ENCODE data around the gene RAB11A. TPM values are rescaled to one million over a fixed set of nuclear protein-coding genes. Genes with fewer than 3 reads are reported as not detected.

RAB11A gene
- total RNA-seq, 1 experiment from 2014 or later, result 253 TPM

DNA sequence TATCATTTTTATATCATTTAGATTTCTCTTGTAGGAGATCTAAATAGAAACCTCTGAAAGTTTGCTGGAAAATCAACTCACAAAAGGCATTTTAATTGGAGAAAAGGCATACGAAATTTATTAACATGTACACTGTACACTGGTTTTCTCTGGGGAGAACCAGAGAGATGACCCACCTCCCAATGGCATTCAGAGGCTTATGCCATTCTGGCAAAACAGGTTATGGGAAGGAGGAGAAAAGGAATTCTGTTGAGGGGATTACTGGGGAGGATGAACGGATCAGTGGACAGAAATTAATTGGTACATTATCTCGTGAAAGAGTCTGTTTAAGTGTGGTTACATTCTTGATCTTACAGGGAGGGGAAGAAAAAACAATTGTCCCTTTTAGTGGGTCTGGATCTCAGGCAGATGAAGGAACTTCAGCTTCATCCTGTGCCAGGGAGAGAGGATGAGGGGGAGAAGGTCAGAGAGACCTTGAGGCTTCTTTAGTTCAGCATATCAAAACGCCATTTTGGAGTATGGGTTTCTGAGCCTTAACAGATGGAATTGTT lies 16.5 kb downstream of the RAB11A start:
- no peak for DNase-seq (ENCODE audit: low spot score)

DNA sequence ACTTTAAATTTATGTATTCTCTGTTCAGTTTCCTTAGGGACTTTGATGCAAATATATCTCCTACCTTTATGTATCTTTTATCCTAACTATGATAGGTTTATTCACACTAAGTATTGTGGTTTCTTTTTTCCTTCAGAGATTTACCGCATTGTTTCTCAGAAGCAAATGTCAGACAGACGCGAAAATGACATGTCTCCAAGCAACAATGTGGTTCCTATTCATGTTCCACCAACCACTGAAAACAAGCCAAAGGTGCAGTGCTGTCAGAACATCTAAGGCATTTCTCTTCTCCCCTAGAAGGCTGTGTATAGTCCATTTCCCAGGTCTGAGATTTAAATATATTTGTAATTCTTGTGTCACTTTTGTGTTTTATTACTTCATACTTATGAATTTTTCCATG lies 18.3 kb downstream of the RAB11A start:
- no peak for DNase-seq (ENCODE audit: low spot score)

DNA sequence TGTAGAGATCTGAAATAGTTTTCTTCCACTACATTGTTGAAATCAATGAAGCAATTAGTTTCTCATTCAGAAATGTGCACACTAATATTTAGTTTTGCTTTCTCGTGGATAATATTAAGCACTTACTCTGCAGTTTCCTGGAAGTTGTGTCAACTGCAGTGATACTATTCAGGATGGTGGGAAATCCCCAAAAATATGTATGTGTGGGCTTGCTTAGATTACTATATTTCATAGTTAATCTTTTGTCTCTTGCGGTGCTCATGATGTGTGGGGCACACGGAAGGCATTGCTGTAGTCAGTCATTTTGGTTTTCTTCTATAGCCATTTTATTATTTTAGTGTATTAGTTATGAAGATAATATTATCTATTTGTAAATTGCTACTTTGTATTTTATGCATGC lies 19.7 kb downstream of the RAB11A start:
- DNase-seq (ENCODE audit: low spot score), result no peak

DNA sequence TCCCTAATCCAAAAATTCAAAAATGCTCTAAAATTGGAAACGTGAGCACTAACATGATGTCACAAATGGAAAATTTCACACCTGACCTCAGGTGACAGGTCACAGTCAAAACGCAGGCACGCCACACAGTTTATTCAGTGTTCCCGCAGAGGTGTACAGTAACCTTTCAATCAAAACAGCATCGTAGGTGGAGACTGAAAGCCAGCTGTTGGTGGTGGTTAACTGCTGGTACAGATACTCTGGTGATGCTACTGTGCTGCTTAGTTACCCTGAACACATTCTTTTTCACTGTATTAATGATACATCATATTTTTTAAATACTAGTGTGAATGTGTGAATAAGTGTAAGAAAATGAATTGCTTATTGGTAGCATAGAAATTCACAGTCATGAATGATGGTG lies 23.8 kb downstream of the RAB11A start:
- no peak for DNase-seq (ENCODE audit: low spot score)

DNA sequence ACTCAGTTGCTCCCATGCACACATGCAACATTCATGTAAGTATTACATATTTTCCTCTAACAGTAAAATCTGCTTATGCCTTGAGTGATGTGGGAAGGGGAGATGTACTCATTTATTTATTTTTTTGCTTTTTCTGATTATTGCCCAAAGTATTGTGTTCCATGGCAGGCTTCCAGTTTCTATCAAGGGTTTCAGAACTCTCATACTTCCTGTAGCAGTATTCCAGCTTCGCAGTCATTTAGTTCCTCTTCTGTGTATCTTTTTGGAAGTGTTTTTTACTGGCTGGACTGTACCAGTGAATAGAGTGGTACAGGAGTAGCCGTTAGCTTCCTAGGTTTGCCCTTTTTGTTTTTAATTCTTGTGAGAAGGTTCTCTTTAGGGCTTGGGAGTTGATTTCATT lies 26.9 kb downstream of the RAB11A start:
- DNase-seq (ENCODE audit: low spot score), result no peak

DNA sequence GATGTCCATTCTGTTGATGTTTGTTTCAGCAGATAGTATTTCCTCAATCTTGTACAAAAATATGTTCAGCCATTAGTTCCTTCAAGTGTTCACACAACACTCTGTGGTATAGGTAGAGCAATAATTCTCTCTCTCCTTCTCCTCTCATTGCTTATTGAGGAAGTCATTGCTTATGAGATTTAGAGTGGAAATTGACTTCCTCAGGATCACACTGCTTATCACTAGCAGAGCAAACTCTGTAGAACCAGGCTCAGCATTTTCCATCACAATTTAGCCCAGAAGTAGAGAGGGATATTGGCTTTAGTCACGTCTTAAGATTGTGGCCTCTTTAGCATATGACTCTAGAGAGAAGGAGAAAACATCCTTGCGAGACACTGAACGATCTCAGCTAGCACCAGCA lies 31.2 kb downstream of the RAB11A start:
- no peak for DNase-seq (ENCODE audit: low spot score)

DNA sequence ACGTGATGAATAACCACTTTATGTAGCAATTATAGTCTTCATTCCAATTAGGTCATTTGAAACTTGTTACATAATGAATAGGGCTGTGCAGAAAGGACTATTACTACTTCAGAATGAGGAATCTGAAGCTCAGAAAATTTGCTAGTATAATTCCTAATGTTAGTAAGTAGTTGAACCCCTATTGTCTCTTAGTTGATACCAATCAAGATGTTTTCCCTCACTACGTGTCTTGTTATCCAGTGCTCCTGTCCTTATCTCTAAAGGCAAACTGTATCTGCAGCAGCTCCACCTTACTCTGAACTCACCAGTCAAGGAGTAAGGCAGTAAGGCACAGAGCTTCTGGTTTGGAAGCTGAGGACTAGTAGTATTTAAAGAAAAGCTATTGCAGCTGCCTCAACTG lies 32.0 kb downstream of the RAB11A start:
- no peak for DNase-seq (ENCODE audit: low spot score)

DNA sequence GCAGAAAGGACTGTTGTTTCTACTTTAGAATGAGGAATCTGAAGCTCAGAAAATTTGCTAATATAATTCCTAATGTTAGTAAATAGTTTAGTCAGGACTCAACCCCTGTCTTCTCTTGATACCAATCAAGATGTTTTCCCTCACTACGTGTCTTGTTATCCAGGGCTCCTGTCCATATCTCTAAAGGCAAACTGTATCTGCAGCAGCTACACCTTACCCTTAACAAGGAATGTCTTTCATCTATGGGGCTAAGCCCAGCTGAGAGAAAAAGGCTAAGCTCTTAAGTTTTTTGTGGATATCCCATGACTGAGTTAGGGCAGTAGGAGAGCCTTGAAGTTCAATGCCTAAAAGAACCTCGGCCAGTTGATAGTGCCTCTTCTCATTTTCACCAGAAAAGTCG lies 32.5 kb downstream of the RAB11A start:
- DNase-seq (ENCODE audit: low spot score), result no peak

DNA sequence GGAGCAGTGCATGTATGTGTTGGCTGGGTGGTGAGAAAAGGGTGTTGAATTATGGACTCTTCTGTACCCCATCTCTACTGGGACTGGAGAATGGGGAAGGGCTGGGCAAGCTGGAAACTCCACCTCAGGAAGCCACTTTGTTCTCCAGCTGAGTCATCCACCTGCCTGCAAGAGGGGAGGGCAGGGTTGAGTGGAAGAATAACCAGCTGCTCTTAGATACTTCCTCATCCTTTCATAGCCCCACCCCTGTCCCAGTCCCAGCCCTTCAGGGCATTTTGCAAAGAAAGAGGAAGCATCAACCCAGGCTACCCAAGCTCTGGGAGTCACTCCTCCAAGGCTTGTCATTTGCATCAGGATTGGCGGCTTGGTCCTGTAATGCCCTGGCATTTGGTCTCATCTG lies 33.1 kb downstream of the RAB11A start:
- DNase-seq (ENCODE audit: low spot score), result peak; percentile 41

DNA sequence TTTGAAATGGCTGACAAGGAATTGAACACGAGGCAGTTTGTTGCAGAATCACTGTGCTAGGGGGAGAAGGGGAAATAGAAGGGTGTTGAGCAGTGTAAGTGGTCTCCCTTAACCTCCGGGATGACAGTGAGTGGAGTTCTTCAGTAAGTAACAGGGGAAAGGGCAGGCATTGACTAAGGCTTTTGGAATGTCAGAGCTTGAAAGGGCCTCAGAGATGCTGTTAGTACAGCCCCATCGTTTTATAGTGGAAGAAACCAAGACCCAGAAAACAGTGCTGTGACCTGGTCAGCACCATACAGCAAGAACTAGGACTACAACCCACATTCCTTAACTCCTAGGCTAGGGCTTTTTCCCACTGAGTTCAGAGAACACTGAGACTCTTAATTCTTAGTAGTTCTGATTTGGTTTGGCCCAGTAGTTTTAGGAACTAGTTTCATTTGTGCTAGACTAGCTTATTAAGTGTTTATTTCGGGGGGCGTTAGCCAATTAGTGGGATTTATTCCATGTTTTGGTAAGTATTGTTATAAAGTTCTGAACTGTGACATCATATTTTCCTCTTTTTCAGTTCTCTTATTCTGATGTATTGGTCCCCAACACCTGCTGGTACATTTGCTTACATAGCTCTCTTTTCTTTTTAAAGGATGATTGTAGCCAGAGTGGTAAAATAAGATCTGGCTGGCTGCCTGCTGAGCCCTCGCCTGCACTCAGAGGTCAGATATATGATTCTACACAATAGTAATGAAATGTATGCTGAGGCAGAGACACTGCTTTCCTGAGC lies 34.2 kb downstream of the RAB11A start:
- no peak for DNase-seq (ENCODE audit: low spot score)

DNA sequence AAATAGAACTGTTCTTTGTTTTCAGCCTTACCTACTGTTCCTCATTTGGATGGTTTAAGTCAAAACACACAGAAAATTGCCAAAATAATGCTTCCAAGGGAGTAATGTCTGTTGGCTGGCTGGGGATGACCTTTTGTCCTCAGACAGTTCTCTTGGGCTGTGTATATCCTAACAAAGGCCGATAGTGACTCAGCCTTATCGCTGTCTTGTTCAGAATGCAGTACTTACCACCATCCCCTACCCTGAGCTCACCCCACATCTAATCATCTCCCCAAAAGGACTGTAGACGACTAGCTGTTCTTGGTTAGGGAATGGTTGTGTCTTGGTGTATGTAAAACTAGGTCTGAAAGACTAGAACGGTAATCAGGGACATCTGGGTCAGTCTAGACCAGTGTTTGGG lies 35.0 kb downstream of the RAB11A start:
- no peak for DNase-seq (ENCODE audit: low spot score)

DNA sequence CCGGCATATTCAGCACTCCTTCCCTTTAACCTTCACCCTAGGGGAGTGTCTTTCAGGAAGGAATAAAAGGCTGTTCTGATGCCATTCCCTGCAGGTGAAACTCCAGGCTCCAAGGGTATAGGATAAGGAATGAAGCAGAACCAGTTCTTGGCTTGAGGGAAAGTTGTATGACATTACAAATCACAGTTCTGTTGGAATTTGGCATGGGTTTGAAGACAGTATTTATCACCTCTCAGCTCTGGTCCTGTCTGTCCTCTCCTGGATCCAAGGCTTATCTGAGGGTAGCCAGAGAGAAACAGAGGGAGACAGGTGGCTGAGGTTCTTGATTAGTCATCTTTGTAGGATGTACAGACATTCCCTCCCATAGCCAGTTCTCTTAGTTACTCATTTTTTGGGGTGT lies 37.1 kb downstream of the RAB11A start:
- DNase-seq (ENCODE audit: low spot score), result no peak

DNA sequence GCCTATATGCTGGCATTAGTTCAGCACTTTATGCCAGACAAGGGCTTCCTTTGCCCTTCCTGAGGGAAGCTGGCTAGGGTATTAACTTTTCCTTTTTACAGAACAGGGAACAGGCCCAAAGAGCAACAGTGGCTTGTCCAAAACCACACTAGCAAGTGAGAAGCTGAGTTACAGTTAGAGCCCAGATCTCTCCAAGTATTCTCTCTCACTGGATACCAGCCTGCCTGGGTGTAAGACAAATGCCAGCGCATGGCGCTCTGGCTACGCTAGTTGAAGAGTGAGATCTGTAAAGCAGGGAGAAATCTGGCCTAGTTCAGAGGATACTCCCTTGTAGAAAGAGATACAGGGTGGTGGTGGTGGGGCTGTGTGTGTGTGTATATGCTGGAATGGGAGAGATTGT lies 38.4 kb downstream of the RAB11A start:
- DNase-seq (ENCODE audit: low spot score), result no peak

DNA sequence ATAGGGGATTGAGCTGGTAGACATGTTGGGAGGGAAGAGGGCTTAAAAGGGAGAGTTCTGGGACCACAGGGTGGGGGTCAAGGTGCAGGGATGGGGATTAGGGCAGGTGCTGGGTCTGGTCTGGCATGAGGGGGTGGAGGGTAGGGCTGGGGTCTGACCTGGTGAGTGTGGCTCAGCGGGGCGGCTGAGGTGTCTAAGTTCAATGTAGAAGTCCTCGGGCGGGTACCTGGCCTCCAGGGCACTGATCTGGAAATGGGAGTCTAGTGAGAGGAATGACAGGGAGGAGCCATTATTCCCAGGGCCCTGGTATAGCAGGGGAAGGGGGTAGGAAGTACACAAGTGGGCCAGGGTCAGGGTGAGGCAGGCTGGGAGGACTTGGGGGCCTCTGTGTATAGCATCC lies 39.6 kb downstream of the RAB11A start:
- no peak for DNase-seq (ENCODE audit: low spot score)

DNA sequence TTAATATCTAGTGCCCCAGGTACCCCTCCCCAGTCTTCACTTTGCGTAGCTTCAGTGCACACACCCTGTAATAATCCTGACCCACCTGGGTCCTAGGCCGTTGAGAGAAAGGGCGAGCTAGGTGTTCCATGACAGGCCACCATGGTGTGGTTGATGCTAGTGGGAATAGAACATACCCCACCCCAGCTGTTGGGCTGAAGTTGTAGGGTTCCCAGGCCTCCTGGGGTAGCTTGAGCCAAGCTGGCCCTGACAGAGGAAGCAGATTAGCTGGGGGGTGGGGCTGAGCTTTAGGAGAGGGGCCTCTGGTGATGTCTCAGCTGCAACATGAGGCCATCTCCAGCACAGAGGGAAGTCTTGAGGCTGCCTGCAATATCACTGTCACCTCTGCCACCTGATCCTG lies 40.5 kb downstream of the RAB11A start:
- no peak for DNase-seq (ENCODE audit: low spot score)

DNA sequence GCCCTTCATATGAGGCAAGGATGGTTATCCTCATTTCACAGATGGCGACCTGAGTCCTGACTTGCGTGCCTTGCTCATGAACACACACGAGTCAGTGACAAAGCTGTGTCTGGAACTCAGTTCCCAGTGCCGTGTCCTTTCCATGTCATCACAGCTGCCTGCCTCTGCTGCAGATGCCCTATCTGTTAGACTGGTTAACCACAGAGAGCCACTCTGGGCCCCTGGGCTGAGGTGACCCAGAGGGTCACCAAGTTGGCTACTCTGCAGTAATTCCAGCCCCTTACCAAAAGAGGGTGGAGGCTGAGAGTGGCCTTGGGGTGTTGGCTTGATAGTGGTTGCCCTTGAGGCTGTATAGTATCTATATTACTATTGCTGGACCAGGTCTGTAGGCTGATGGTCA lies 41.0 kb downstream of the RAB11A start:
- no peak for DNase-seq (ENCODE audit: low spot score)

DNA sequence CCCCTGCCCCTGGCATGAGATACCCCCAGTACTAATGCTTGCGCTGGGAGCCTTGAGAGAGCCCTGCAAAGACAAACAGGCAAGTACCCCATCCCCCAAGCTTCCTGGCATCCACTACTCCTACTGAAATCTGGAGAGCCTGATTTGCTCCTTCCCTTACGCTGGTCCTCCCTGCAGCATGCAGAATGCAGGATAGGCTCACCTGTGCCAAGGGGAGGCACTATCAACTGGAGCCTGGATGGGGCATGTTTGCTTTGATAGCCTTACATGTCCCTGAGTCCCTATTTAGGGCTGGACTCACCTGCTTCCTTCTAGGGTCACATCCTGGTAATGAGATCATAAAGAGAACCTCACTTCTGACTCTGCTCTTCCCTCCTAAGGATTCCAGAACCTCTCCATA lies 42.9 kb downstream of the RAB11A start:
- no peak for DNase-seq (ENCODE audit: low spot score)

DNA sequence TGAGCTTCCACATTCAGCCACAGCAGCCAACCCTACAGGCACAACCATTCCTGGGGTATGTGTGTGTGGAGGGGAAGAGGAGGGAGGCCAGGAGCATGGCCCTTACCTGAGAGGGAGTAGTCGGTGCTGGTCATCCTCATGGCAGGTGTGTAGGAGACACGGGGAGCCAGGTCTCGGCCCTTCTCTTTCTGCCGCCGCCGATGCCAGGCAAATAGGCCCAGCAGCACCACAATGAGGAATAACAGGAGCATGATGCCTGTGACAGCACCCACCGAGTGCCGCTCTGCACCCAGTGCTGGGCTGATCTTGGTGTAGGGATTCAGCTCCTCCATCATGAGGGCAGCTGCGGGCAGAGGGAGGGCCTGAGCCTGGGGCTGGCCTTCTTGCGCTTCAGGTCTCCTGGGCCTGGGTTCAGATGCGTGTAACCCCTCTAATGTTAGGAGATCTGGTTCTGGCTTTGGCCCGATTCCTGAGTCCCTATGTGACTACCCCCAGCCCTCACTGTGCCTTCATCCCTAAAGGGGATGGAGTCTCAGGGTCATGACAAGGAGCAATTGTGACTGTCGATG lies 44.4 kb downstream of the RAB11A start:
- DNase-seq (ENCODE audit: low spot score), result no peak

DNA sequence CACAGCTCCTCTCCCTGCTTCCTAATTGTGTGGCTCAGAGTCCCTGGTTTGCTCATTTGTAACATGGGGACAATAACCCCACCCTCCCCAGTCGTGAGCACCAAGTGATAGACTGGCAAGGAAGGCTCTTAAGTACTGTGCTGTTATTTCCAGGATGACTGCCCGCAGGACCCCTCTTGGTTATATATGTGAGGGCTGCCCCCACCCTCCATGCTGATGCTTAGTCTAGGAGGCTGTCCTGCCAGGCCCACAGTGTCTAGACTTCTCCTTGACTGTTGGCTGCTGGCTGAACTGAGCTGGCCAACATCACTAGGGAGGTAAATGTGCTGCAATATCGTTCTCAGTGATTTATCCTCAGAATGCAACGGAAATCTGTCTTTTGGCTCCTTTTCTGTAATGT lies 45.1 kb downstream of the RAB11A start:
- no peak for DNase-seq (ENCODE audit: low spot score)

DNA sequence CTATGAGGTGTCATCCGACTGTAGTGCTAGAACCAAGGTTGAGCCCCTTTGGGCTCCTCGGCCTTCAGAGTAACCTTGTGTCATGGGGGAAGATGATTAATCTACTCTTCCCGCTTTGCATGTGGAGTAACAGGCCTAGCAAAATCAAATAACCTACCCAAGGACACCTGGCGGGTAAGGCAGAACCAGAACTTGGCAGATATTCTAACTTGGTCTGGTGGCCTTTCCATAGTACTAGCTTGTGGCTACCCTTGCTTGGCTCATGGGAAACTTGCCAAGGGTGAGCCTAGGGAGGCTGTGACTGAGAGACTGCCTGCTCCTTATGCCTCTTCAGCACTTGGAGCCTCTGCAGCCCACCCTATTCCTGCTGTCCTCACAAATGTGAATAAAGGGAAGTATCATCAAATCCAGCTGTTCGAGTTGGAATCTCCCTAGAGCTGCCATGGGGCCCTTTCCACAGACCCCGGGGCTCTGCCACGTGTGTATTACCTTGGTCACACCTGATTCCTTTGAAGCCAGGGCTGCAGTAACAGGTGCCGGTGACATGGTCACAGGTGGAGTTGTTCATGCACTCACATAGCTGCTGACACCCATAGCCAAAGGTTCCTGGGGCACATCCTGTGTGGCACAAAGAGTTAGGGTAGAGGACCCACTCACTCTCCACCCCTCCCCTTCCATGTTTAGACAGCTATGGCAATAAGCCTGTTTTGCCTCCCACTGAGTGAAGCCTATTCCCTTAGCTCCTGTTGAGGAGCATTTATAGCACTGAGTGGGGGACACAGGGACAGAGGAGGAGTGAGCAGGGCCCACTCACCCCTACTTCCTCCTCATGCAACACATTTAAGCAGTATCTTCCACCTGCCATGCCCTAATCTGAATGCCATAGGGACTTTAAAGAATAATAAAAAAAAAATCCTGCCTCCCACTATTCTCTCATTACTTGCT lies 46.0 kb downstream of the RAB11A start:
- no peak for DNase-seq (ENCODE audit: low spot score)

DNA sequence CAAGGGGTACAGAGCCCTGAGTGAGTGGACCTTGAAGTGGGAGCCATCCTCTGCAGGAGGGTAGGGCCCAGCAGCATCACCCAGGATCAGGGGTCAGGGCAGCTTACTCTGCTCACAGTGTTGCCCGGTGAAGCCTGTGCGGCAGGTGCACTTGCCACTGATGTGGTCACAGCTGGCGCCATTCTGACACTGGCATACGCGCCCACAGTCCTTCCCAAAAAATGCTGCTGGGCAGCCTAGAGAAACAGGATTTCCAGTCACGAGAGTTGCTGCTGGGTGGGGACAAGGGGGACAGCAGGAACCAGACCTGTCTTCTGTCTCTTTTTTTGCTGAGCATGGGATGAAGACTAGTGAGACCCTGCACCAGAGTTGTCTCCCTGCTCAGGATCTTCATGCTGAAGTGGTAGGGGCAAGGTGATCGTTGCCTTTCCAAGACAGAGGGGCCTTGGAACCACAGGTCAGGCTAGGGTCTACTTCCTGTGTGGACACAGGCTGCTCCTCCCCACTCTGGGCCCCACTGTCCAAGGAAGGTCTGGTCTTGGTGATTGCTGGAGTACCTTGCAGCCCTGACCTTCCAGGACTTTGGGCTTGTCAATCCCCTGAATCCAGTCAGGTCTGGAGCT lies 46.9 kb downstream of the RAB11A start:
- no peak for DNase-seq (ENCODE audit: low spot score)
